HG03378 (cell line): Measurements from ENCODE around the gene PPFIBP1.
"Not testable (repeated sequence)": the region's sequence is repeated elsewhere in the genome, so short reads cannot be mapped to it uniquely, and the experiment has no call there.

Experiments
- ATAC-seq: cut with Tn5 transposase; IDR thresholded peaks from one replicate; pipeline ENCODE4 v1.9.1; 2021; ENCODE audit warnings: mild to moderate bottlenecking, moderate library complexity; ENCODE audit not compliant: unreplicated experiment

PPFIBP1 gene

DNA sequence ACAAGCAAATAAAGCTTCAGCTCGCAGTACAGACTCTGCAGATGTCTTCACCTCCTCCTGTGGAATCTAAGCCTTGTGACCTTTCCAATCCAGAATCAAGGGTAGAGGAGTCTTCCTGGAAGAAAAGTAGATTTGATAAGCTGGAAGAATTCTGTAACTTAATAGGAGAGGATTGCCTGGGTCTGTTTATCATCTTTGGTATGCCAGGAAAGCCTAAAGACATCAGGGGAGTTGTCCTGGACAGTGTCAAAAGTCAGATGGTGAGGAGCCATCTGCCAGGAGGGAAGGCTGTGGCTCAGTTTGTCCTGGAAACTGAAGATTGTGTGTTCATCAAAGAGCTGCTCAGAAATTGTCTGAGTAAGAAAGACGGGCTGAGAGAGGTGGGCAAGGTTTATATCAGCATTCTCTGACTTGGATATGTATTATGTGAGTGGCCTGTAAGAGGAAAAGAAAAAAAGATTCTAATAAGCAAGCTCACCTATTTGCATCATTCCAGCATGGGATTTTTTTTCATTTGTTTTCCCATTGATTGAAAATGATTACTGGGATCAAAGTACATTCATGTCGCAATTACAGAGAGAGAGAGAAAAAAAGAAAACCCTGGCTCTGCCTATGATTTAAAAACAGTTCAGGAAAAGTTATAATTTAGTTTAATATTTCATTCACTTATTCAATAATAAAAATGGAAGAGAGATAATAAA lies 173.0 kb downstream of the PPFIBP1 start:
- ATAC-seq, result no peak

DNA sequence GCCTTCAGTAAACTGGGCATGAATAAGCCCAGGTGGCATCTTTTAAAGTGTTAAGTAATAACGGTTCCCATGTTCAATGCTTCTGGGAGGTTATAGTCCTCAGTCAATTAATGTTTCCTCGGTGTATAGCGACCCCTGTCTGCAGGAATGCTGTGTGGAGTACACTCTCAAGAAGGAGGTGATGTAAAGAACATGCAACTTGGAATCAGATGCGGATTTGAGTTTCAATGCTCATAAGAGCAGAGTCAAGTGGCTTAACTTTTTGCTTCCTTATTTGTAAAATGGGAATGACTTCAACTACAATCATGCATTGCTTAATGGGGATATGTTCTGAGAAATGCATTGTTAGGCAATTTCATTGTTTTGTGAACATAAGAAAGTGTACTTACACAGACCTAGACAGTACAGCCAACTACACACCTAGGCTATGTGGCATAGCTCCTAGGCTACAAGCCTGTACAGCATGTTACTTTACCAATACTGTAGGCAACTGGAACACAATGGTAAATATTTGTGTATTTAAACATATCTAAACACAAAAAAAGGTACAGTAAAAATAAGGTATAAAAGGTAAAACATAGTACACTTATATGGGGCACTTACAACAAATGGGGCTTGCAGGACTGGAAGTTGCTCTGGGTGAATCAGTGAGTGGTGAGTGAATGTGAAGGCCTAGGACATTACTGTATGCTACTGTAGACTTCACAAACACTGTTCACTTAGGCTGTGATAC lies 179.9 kb downstream of the PPFIBP1 start:
- ATAC-seq, result peak; percentile 94

DNA sequence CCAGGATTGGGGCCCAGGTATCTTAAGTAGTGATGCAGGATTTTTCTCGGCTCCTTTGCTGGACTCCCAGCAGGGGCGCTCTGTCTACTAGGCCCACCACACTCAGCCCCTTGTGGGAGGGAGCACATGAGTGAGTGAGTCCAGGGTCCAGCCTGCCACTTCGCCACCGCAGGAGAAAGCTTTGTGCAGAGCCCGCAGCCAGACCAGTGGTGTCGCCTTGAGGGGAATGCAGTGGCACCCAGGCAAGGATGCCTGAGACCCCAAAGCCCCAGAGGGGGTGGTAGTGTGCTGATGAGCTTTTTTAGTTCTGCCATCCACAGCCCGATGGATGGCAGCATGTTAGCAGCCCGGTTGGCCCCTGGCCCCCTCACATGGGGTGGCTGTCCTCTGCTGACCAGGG lies 181.3 kb downstream of the PPFIBP1 start:
- no peak for ATAC-seq

DNA sequence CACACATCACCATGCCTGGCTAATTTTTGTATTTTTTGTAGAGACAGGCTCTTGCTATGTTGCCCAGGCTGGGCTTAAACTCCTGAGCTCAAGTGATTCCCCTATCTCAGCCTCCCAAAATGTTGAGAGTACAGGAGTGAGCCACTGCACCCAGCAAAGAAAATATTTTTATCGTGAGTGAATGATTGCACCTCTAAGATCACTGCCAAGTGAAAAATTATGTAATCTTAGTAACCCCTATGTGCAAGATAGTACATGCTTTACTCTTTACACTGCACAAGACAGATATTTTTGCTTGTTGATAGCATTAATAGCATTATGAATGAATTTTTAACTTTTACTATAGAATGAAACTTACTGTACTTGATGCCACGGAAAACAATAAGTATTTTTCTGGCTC lies 183.2 kb downstream of the PPFIBP1 start:
- ATAC-seq, result no peak

DNA sequence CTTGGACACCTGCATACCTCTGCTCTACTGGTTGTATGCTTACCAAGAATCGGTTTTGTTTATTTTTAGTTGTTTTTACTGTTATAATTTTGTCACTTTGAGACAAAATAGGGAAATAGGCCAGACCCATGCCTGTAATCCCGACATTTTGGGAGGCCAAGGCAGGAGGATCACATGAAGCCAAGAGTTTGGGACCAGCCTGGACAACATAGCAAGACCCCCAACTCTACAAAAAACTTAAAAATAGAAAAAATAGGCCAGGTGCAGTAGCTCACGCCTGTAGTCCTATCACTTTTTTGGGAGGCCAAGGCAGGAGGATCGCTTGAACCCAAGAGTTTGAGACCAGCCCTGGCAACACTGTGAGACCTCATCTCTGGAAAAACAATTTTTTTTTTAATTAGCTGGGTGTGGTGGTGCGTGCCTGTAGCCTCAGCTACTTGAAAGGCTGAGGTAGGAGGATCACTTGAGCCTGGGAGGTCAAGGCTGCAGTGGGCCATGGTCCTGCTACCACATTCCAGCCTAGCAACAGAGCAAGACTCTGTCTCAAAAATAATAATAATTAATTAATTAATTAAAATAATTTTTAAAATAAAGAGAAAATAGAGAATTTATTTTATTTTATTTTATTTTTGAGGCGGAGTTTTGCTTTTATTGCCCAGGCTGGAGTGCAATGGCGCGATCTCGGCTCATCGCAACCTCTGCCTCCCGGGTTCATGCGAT lies 185.4 kb downstream of the PPFIBP1 start:
- ATAC-seq, result no peak

DNA sequence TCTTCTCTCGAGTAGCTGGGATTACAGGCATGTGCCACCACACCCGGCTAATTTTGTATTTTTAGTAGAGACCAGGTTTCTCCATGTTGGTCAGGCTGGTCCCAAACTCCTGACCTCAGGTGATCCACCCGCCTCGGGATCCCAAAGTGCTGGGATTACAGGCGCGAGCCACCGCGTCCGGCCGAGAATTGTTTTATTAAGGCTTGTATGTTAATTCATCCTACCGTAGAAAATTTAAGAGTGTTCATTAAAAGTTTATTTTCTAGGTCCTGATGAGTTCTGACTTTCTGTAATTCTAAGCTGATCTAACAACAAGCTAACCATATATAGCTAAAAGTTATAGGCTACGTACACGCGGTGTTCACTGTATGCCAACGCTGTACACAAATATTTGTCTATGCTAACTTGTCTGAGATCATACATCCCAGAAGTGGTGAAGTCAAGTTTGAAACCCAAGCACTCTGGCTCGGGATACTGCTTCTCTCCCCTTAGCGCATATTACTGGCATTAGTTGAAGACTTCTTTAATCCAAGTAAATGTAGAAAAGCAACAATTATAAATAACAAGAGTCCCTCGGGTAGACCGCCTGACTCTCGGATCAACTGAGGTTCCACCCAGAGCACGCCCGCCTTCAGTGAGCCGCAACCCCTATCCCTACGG lies 186.1 kb downstream of the PPFIBP1 start:
- ATAC-seq, result peak; percentile 47

DNA sequence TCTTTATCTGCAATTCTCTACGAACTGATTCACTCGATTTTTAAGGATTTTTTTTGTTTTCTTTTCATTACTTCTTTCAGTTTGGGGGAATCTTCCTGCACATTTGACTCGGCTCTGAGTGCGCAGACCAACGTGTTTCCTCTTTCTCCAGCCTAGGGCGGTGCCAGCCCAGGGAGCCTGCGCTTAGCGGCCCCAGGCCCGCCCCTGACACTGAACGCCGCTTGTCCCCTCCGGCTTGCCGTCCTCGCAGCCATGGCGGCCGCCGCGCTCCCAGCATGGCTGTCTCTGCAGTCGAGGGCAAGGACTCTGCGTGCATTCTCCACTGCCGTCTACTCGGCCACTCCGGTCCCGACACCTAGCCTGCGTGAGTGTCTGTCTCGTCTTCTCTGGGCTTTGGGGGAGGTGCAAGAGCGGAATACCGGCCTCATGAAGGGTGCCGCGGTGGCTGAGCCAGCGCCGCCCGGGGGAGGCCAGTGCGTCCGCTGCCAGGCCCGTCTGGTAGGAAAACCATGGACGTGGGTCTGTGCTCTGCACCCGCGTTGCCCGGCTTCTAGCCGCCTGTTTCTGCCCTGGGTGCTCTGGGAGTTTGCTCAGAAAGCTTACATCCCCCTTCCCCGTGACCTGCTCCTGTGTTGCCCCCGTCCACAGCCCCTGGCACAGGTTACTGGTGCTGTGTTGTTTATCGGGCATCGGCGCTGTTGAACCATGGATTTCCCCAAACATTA lies 186.7 kb downstream of the PPFIBP1 start, which contains the start of gene MRPS35:
Gene MRPS35, plus strand, starts transcription at position 241 of the 725 bp plus-strand sequence. Its CDS starts 12 bp downstream, at position 253.
- peak; percentile 90 for ATAC-seq

DNA sequence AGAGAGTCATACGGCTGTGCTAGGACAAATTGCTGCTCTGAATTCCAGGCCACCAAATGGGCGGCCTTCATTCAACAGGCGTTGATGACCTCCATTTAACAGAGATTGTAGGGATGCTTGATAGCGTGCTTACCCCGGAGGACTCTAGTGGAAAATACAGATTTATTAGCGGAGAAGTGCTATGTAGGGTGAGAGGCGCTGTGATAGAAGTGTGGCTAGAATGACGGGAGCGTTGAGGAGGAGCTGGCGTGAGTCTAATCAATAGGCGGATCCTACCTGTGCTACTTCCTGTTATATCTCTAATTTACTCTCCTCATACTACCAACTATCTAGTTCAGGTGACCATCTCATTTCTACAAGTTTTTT lies 187.3 kb downstream of the PPFIBP1 start:
- no peak for ATAC-seq

DNA sequence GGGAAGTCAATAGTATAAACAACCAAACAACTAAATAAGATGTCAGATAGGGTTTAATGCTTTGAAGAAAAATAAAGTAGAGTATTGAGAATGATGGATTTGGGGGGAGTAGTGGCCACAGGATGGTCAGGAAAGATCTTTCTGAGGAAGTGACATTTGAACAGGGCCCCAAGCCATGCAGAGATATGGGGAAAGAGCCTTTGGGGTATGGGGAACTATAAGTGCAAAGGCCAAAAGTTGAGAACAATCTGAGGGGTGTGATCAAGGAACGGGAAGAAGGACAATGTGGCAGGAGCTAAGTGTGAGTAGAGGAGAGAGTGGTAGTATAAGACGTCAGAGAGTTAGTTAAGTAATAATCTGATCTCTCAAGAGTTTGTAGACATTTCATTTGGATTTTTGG lies 188.0 kb downstream of the PPFIBP1 start:
- no peak for ATAC-seq

DNA sequence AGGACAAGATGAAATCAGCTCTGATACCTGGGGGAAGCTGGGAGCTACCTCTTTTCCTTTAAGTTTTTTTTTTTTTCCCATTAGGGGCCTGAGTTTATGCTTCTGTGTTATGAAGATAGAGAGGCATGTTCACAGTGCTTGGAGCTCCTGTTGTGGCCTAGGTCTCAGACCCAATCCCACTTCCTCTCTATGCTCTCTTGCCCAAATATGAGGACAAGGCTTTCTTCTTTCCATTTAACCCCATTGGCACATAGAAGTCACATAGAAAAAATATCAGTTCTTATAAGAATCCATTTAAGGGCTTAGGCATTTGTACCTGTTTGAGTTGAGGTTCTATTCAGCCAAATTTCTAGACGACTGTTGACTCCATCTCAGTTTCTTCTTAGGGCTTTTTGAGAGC lies 199.2 kb downstream of the PPFIBP1 start:
- no peak for ATAC-seq

DNA sequence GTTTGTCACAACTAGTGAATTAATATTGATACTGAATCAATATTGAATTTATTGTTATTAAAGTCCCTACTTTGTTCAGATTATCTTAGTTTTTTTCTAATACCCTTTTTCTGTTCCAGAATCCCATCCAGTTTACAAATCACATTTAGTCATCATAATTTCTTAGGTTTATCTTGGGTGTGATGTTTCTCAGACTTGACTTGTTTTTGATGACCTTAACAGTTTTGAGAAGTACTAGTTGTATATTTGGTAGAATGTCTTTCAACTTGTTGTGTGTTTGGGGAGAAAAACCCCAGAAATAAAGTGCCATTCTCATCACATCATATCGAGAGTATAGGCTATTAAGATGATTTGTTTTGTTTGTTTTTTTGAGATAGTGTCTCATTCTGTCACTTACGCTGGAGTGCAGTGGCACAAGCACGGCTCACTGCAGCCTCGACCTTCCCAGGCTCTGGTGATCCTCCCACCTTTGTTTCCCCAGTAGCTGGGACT lies 206.1 kb downstream of the PPFIBP1 start:
- no peak for ATAC-seq

DNA sequence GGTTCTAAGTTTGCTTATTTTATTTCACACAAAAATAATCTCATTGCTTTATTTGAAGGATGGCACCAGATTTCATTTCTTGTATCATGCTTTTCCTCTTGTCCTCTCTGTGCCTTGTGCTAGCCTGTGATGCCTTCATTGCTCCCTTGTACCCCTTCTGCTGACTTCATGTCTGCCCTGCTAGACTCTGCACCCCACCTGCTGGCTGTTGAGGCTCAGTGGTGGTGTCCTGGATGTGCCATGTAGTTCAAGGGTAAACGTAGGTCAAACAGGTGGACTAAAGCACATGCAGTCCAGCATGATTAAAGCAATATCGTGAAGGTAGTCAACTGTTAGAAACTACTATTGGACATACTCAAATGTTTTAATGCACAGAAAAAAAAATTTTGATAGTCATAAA lies 208.3 kb downstream of the PPFIBP1 start:
- ATAC-seq, result peak; percentile 47

DNA sequence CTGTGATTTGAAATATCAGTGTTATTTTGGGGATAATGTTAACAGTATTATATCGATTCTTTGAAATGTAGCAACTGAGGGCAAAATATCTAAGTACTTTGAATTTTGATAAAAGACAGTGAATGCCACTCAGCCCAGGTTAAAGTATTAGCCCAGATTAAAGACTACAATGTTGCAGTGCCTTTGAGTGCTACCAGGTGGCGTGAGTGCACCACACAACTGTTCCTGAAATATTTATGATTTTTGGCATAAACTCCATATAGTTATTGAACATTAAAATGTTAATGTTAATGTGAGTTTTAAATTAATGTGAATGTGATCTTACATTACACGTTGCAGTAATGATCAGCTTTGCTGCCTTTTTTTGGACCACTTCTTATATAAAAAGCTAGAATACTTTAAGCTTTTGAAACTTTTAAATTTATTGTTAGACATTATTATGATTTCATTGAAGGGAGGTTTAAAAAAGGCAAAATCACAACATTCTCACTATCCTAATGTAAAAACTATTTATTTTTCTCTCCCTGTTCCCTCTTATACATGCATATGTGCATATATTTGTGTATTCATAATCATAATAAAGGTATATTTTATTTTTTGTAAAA lies 209.1 kb downstream of the PPFIBP1 start:
- peak; percentile 69 for ATAC-seq

DNA sequence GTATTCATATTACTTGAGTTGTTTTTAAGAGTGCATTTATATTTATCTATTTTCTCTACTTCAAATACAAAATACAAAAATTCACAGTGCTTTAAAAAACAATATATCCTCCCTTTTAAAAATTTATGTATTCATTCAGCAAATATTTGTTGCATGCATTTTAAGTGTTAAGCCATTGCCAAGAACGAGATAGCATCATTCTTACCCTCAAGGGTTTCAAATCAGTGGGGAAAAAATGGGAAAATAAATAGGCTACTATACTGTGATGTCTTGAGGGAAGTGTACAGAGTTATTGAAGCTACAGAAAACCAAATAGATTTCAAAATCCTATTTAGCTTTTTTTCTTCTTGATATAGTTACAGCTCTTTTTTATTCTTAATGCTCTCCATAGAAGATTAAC lies 209.8 kb downstream of the PPFIBP1 start:
- no peak for ATAC-seq

DNA sequence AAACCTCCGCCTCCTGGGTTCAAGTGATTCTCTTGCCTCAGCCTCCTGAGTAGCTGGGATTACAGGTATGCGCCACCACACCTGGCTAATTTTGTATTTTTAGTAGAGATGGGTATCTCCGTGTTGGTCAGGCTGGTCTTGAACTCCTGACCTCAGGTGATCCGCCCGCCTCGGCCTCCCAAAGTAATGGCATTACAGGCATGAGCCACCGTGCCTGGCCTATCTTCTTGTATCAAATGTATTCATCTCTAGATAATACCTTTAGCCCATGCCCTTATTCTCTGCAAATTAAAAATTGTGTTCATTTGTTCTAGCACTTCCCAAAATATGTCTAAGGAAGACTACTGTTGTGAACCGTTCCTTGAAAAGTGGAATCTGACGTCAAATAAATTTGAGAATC lies 210.3 kb downstream of the PPFIBP1 start:
- ATAC-seq, result not testable (repeated sequence)

DNA sequence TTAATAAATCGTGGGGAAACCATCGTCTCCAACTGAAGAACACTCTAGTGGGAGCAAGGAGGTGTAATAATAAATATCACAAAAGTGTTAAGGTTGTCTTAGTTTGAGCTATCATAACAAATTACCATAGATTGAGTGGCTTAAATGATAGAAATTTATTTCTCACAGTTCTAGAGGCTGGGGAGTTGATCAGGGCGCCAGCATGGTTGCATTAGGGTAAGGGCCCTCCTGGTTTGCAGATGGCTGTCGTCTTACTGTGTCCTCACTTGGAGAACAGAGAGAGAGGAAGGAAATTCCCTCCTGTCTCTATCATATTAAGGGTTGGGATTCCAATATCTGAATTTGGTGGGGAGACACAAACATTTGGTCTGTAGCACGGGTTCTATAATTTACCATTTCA lies 219.6 kb downstream of the PPFIBP1 start:
- no peak for ATAC-seq
